Body of pancreas (tissue), 4 donors: ENCODE results near the gene SKAP2. TPM values are rescaled to one million over a fixed set of nuclear protein-coding genes. Genes with fewer than 3 reads are reported as not detected.

Experiments
- ATAC-seq: fragments of 150-250 bp; one replicate; pipeline ENCODE4 v1.9.1; 2016
- DNase-seq, 4 donors: peaks; one replicate each; pipeline ENCODE4 v3.0.0-alpha.2; 2019
- H3K27ac ChIP-seq, 4 donors: fragments of 200-600 bp; sonication (generic); 1 replicate in 3 of 4; 2 replicates in 1 of 4; pipeline versions ENCODE4 v1.5.1 to v1.6.1; 2016 to 2019; ENCODE audit warnings: mild to moderate bottlenecking in 1 of 4, mixed read lengths in 1 of 4, moderate library complexity in 1 of 4
- H3K27me3 ChIP-seq, 2 donors: fragments of 200-600 bp; sonication (generic); one replicate each; pipeline ENCODE4 v1.6.0; 2016; ENCODE audit warnings: mild to moderate bottlenecking in 1 of 2
- H3K36me3 ChIP-seq, 2 donors: fragments of 200-600 bp; sonication (generic); replicated peaks in 1 of 2; 2 replicates each; pipeline ENCODE4 v1.5.1; 2016; ENCODE audit warnings: low read depth in 2 of 2; ENCODE audit not compliant: insufficient read depth in 1 of 2
- H3K4me1 ChIP-seq: fragments of 200-600 bp; sonication (generic); one replicate; pipeline ENCODE4 v1.6.0; 2016
- H3K4me3 ChIP-seq, 2 donors: fragments of 200-600 bp; sonication (generic); 1 replicate in 1 of 2; 2 replicates in 1 of 2; pipeline ENCODE4 v1.5.1; 2016 to 2019
- H3K9me3 ChIP-seq, 3 donors: fragments of 200-600 bp; sonication (generic); 1 replicate in 2 of 3; 2 replicates in 1 of 3; pipeline ENCODE4 v1.5.1; 2016
- CTCF ChIP-seq, 7 experiments: fragments of 450-650 bp in 4 of 7; fragments of 200-600 bp in 3 of 7; sonication (generic) in 3 of 7; IDR thresholded peaks; one replicate each; pipeline ENCODE4 v1.5.1; 2016 to 2019; ENCODE audit warnings: antibody characterized with exemption in 7 of 7
- POLR2A ChIP-seq, 3 donors: fragments of 450-650 bp; IDR thresholded peaks; one replicate each; pipeline ENCODE4 v1.6.1; 2016; ENCODE audit warnings: antibody characterized with exemption in 3 of 3, mild to moderate bottlenecking in 2 of 3
- WGBS, 2 donors: methylation state at CpG; one replicate each; pipeline ENCODE4 v1.1.5; 2017; 5-methylcytosine and 5-hydroxymethylcytosine counted together
- intact Hi-C: fragments of 100-400 bp; cut with DNase I; formaldehyde crosslinking; loops from one replicate; pipeline ENCODE4 v1.15.1; 2023
- total RNA-seq, 2 donors: library from RNA; depleted of rRNA; stranded (reverse); fragments of >200 nt; gene quantifications; one replicate each; pipeline ENCODE4 v1.1.0, GENCODE V29; 2016

Gene SKAP2
- total RNA-seq, 2 donors from 2014 or later = 8.6 to 12.7 TPM

DNA sequence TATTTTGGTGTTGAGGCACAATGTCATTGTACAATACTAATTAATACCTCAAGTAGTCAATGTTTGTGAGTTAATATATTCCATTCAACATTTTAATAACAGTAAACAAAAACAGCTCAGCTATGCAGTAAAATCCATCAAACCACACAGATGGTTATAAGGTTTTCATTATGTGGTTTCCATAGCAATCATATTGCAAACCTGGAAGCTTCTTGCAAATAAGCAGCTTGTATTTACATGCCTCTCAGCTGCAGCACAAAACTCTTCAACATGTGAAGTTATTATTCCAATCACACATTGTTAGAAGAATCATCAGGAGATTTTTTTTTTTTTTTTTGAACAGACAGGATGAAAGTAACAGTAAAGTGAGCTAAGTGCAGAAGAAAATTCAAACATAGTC lies 170.2 kb downstream of the SKAP2 start:
- DNase-seq = no peak
- intact Hi-C loops = no loop called here
- H3K27ac ChIP-seq = no peak overlapping the region
- ATAC-seq = no peak
- TF ChIP-seq POLR2A (IDR thresholded peaks at IDR 0.05) (no peak), CTCF (IDR thresholded peaks at IDR 0.05) (no peak)
- no peaks in the 10 kb centered on the region for H3K9me3 ChIP-seq
- no peaks in the 10 kb centered on the region for H3K36me3 ChIP-seq
- no peak overlapping the region for H3K4me3 ChIP-seq
- H3K4me1 ChIP-seq = no peaks in the 10 kb centered on the region
- peaks cover 0 to 9% of the 10 kb centered on the region in 2 donors for H3K27me3 ChIP-seq

- WGBS, 2 donors = 65 to 79% methylated on average over 2 of the region's 2 CpGs
- Histone ChIP-seq H3K27me3 (peaks cover 0 to 6% of the 10 kb centered on the region in 2 donors), H3K27ac (no peak overlapping the region), H3K9me3 (no peaks in the 10 kb centered on the region), H3K4me1 (no peaks in the 10 kb centered on the region), H3K4me3 (no peak overlapping the region), H3K36me3 (no peaks in the 10 kb centered on the region)
- intact Hi-C loops = no loop called here
- TF ChIP-seq POLR2A (IDR thresholded peaks at IDR 0.05) (no peak), CTCF (IDR thresholded peaks at IDR 0.05) (no peak)
- ATAC-seq = no peak
- no peak for DNase-seq
These were observed 172.5 kb downstream of the SKAP2 start for GRCh38 chr7:26691886-26692285.

- ATAC-seq (no peak), DNase-seq (no peak)
- Histone ChIP-seq H3K36me3 (no peaks in the 10 kb centered on the region), H3K27me3 (peaks cover 0 to 1% of the 10 kb centered on the region in 2 donors), H3K27ac (no peak overlapping the region), H3K9me3 (no peaks in the 10 kb centered on the region), H3K4me1 (no peaks in the 10 kb centered on the region), H3K4me3 (no peak overlapping the region)
- intact Hi-C loops = no loop called here
- TF ChIP-seq POLR2A (IDR thresholded peaks at IDR 0.05) (no peak), CTCF (IDR thresholded peaks at IDR 0.05) (no peak)
- 73 to 82% methylated on average over 2 of the region's 2 CpGs for WGBS, 2 donors
These were observed 173.0 kb downstream of the SKAP2 start for GRCh38 chr7:26691406-26691805.

- no peaks in the 10 kb centered on the region for H3K9me3 ChIP-seq
- WGBS, 2 donors = 84 to 92% methylated on average over 2 of the region's 2 CpGs
- no peak overlapping the region for H3K4me3 ChIP-seq
- intact Hi-C loops = no loop called here
- TF ChIP-seq POLR2A (IDR thresholded peaks at IDR 0.05) (no peak), CTCF (IDR thresholded peaks at IDR 0.05) (no peak)
- H3K27me3 ChIP-seq = no peaks in the 10 kb centered on the region
- H3K4me1 ChIP-seq = no peaks in the 10 kb centered on the region
- H3K27ac ChIP-seq = no peak overlapping the region
- ATAC-seq (no peak), DNase-seq (no peak)
- H3K36me3 ChIP-seq = no peaks in the 10 kb centered on the region
These were observed 174.1 kb downstream of the SKAP2 start for GRCh38 chr7:26690135-26690805.

- Histone ChIP-seq H3K9me3 (no peaks in the 10 kb centered on the region), H3K4me1 (no peaks in the 10 kb centered on the region), H3K27me3 (no peaks in the 10 kb centered on the region), H3K36me3 (no peaks in the 10 kb centered on the region), H3K27ac (no peak overlapping the region), H3K4me3 (no peak overlapping the region)
- TF ChIP-seq POLR2A (IDR thresholded peaks at IDR 0.05) (no peak), CTCF (IDR thresholded peaks at IDR 0.05) (no peak)
- ATAC-seq = no peak
- intact Hi-C loops = no loop called here
- WGBS, 2 donors = 64 to 72% methylated on average over 4 of the region's 4 CpGs
- no peak for DNase-seq
These were observed 175.4 kb downstream of the SKAP2 start for GRCh38 chr7:26688936-26689506.
